HUDEP-2 (cell line): Measurements from ENCODE around the gene NIP7.

ENCODE experiments used
- DNase-seq, 76 experiments: peaks; one replicate each; lab custom pipeline; 2025; ENCODE audit not compliant: unreplicated experiment in 76 of 76; lab: John Stamatoyannopoulos, UW

Gene NIP7

GRCh38 chr16:69381231-69381630 lies 41.7 kb downstream of the NIP7 start:
- DNase-seq, result no peak

- peak in 3 of 76 experiments; percentile 4 to 8 (median 7) for DNase-seq
These were observed 42.8 kb downstream of the NIP7 start for GRCh38 chr16:69382421-69382820.

GRCh38 chr16:69384974-69385373 lies 45.4 kb downstream of the NIP7 start:
- DNase-seq, result no peak

- no peak for DNase-seq
These were observed 47.0 kb downstream of the NIP7 start for GRCh38 chr16:69386596-69386995.
